WI38 (cell line): ENCODE results near the gene RTBDN.

Experiments used
- H3K4me3 ChIP-seq: 2 replicates; pipeline ENCODE4 v1.5.1; 2011; ENCODE audit warnings: low read depth, mild to moderate bottlenecking, control low read depth, low read length
- TF ChIP-seq, protein P1 (sequence below): IDR thresholded peaks from 2 replicates; pipeline ENCODE4 v1.5.1; 2012; ENCODE audit warnings: low read depth, mild to moderate bottlenecking, control low read depth, low read length

The RTBDN gene

DNA sequence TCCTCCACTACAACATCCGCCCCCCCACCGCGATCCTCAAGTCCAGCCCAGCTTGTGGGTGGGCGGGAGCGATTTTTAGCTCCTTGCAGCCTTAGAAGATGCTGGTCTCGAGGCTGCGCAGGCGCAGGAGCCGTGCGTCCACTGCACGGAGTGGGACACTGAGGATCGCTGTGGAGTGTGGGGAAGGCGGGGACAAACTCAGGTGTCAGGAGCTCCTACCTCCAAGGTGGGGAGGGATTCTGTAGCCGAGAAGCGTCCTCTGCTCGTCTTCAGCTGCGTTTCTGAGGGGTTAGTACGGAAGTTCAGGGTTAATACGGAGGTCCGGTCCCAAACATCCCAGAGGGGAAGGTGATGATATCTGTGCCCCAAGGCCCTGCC lies at the start of gene RTBDN:
Gene RTBDN (minus strand): TSS at position 14 of the 378 bp plus-strand sequence. CDS start 4,600 bp downstream, outside the sequence.
- TF ChIP-seq, protein P1, sequence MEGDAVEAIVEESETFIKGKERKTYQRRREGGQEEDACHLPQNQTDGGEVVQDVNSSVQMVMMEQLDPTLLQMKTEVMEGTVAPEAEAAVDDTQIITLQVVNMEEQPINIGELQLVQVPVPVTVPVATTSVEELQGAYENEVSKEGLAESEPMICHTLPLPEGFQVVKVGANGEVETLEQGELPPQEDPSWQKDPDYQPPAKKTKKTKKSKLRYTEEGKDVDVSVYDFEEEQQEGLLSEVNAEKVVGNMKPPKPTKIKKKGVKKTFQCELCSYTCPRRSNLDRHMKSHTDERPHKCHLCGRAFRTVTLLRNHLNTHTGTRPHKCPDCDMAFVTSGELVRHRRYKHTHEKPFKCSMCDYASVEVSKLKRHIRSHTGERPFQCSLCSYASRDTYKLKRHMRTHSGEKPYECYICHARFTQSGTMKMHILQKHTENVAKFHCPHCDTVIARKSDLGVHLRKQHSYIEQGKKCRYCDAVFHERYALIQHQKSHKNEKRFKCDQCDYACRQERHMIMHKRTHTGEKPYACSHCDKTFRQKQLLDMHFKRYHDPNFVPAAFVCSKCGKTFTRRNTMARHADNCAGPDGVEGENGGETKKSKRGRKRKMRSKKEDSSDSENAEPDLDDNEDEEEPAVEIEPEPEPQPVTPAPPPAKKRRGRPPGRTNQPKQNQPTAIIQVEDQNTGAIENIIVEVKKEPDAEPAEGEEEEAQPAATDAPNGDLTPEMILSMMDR: no peak
- peak within 1 kb of the TSS; percentile 49 for H3K4me3 ChIP-seq

DNA sequence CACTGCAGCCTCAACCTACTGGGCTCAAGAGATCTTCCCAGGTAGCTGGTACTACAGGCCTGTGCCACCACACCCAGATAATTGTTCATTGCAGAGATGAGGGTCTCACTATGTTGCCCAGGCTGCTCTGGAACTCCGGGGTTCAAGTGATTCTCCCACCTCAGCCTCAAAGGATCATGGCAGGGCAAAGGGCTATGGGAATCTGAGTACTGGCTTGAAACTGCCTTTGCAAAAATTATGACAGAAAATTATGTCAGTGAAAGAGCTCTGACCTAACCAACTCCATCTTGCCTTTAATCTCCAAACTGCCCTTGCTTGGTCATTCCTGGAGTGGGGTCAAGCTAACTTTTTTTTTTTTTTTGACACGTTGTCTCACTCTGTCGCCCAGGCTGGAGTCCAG lies 48.2 kb upstream of the RTBDN start:
- TF ChIP-seq, protein P1: no peak
- no peak overlapping the region for H3K4me3 ChIP-seq

DNA sequence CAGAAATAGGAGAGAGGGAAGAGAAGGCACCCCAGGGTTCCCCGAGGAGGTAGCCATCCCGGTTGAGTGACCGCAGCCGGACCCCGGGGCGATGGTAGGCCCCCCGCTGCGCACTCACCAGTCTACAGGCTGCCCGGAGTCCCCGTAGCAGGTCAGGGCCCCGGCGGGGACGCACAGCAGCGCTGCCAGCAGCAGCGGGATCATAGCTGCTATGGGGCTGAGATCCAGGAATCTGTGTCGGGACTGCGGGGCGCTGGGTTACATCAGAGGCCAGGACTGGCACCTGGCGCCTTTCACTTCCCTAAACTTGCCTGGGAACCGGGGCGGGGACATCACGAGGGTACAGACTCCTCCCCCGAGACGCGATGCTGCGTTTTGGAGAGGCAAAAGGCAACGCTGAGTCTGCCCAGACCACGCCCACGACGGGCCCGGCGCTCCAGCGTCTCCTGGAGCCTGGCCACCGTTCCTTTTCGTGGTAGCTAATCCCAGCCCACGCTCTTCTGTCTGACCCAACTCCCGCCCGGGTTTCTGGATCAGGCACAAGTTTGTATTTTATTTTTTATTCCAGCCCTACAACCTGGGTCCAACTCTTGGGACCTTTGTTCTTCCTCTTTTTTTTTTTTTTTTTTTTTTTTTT lies 46.9 kb upstream of the RTBDN start, which contains the start of gene DNASE2:
Gene DNASE2 (minus strand): TSS at position 278 of the 637 bp plus-strand sequence. CDS start 74 bp downstream, at position 204.
- TF ChIP-seq, protein P1: no peak
- H3K4me3 ChIP-seq: peak within 1 kb of the TSS; percentile 79

DNA sequence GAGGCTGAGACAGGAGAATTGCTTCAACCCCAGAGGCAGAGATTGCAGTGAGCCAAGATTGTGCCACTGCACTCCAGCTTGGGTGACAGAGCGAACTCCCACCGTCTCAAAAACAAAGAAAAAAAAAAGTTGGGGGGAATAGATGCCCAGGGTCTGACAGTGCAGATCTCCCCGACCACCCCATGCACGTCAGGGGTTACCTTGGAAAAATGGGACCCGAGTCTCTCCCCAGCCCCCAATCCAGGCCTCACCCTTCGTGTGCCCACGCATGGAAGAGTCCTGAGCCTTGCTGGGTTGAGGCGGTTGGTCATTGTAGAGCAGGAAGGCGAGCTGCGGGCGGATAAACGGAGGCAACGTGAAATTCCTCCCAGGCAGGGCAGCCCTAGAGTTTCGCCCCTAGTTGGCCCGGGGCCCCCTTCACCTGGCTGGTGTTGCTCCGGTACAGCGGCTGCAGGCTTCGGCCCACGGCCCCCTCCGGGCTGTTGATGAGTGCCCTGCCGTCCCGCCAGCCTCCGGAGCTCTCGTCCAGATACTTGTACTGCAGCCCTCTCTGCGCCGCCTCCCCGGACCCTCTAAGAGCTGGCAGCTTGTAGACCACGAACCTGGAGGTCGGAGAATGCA lies 46.3 kb upstream of the RTBDN start:
- H3K4me3 ChIP-seq: peak overlapping the region; percentile 79
- TF ChIP-seq, protein P1: no peak

DNA sequence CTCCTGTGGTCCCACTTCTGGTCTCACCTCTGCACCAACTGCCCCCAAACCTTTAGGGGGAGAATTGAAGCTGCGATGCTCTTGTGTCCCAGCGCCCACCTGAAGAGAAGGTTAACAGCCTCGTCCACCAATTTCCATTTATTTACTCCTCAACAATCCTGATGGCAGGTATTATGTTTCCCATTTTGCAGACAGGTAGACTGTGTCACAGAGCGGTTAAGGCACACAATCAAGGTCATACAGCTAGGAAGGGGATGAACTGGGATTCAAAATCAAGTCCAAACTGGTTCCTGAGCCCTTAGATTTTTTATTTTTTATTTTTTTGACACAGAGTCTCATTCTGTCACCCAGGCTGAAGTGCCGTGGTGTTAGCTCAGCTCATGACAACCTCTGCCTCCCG lies 40.7 kb upstream of the RTBDN start:
- TF ChIP-seq, protein P1: no peak
- no peak overlapping the region for H3K4me3 ChIP-seq

DNA sequence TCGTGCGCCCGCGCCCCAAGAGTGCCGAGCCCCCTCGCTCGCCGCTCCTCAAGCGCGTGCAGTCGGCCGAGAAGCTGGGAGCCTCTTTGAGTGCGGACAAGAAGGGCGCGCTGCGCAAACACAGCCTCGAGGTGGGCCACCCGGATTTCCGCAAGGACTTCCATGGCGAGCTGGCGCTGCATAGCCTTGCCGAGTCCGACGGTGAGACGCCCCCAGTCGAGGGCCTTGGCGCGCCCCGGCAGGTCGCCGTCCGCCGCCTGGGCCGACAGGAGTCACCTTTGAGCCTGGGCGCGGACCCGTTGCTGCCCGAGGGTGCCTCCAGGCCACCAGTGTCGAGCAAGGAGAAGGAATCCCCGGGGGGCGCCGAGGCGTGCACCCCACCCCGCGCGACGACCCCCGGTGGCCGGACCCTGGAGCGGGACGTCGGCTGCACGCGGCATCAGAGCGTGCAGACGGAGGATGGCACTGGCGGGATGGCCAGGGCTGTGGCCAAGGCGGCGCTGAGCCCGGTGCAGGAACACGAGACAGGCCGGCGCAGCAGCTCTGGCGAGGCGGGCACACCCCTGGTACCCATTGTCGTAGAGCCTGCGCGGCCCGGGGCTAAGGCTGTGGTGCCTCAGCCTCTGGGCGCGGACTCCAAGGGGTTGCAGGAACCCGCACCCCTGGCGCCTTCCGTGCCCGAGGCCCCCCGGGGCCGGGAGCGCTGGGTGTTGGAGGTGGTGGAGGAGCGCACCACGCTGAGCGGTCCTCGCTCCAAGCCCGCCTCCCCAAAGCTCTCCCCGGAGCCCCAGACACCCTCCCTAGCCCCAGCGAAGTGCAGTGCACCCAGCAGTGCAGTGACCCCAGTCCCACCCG lies 39.7 kb upstream of the RTBDN start:
- H3K4me3 ChIP-seq: no peak overlapping the region
- TF ChIP-seq, protein P1: no peak
